Spleen (tissue), 11 donors: ENCODE measurements around the gene TOMM20. TPM values are rescaled to one million over a fixed set of nuclear protein-coding genes. Genes with fewer than 3 reads are reported as not detected.

Source experiments
- DNase-seq: peaks from one replicate; pipeline ENCODE4 v3.0.0-alpha.2; 2020
- H3K27ac ChIP-seq, 8 donors: fragments of 200-600 bp; sonication (generic) in 7 of 8; 1 replicate in 4 of 8; 2 replicates in 4 of 8; pipeline versions ENCODE4 v1.5.0 to v1.8.0; 2016 to 2021; ENCODE audit warnings: inconsistent platforms in 4 of 8, mild to moderate bottlenecking in 4 of 8, moderate library complexity in 1 of 8
- H3K27me3 ChIP-seq, 7 donors: fragments of 200-600 bp; sonication (generic) in 6 of 7; replicated peaks in 1 of 7; 1 replicate in 4 of 7; 2 replicates in 3 of 7; pipeline versions ENCODE4 v1.5.0 to v1.8.0; 2016 to 2021; ENCODE audit warnings: inconsistent platforms in 3 of 7, mild to moderate bottlenecking in 1 of 7
- H3K36me3 ChIP-seq, 6 donors: fragments of 200-600 bp; sonication (generic) in 5 of 6; 1 replicate in 4 of 6; 2 replicates in 2 of 6; pipeline versions ENCODE4 v1.5.0 to v1.8.0; 2016 to 2021; ENCODE audit warnings: inconsistent platforms in 2 of 6
- H3K4me1 ChIP-seq, 6 donors: fragments of 200-600 bp; sonication (generic) in 5 of 6; 1 replicate in 3 of 6; 2 replicates in 3 of 6; pipeline versions ENCODE4 v1.5.0 to v1.8.0; 2016 to 2021; ENCODE audit warnings: inconsistent platforms in 3 of 6
- H3K4me3 ChIP-seq, 8 donors: fragments of 200-600 bp; sonication (generic) in 7 of 8; 1 replicate in 4 of 8; 2 replicates in 4 of 8; pipeline versions ENCODE4 v1.5.0 to v1.8.0; 2016 to 2021; ENCODE audit warnings: inconsistent platforms in 4 of 8, mild to moderate bottlenecking in 4 of 8, moderate library complexity in 2 of 8
- H3K9me3 ChIP-seq, 8 donors: fragments of 200-600 bp; sonication (generic) in 7 of 8; 1 replicate in 4 of 8; 2 replicates in 4 of 8; pipeline versions ENCODE4 v1.5.0 to v1.8.0; 2016 to 2021; ENCODE audit warnings: inconsistent platforms in 4 of 8
- CTCF ChIP-seq, 11 experiments: fragments of 200-600 bp in 7 of 11; fragments of 450-650 bp in 4 of 11; sonication (generic) in 4 of 11; IDR thresholded peaks in 8 of 11; conservative IDR thresholded peaks in 3 of 11; 1 replicate in 7 of 11; 2 replicates in 4 of 11; pipeline versions ENCODE4 v1.4.0 to v1.8.0; 2016 to 2021; ENCODE audit warnings: antibody characterized with exemption in 11 of 11, inconsistent platforms in 4 of 11, mild to moderate bottlenecking in 1 of 11
- POLR2A ChIP-seq, 3 donors: fragments of 450-650 bp; IDR thresholded peaks; one replicate each; pipeline ENCODE4 v1.5.1; 2017; ENCODE audit warnings: antibody characterized with exemption in 3 of 3, mild to moderate bottlenecking in 1 of 3
- POLR2AphosphoS5 ChIP-seq, 3 donors: sonication (generic); formaldehyde crosslinking; IDR thresholded peaks; one replicate each; pipeline ENCODE4 v1.5.1; 2017; ENCODE audit warnings: antibody characterized with exemption in 3 of 3
- WGBS, 5 donors: extraction: QIAGEN DNeasy Blood & Tissue Kit in 3 of 5; methylation state at CpG; one replicate each; pipeline versions ENCODE4 v1.1.5 to v1.1.7; 2013 to 2018; 5-methylcytosine and 5-hydroxymethylcytosine counted together
- intact Hi-C: fragments of 100-400 bp; cut with DNase I; formaldehyde crosslinking; loops from one replicate; pipeline ENCODE4 v1.15.0; 2023; ENCODE audit warnings: low total_unique reads
- polyA plus RNA-seq, 3 donors: library from polyadenylated mRNA; stranded (reverse); fragments of 200-250 nt; gene quantifications; one replicate each; pipeline ENCODE4 v1.2.1, GENCODE V29; 2013
- total RNA-seq, 7 donors: library from RNA; depleted of rRNA in 3 of 7; stranded (reverse); fragments of >200 nt in 3 of 7; fragmentation: NEBNext Ultra II Directional in 4 of 7; extraction: Animal tissue kit (Norgen Biotek cat#: 25700) in 4 of 7; gene quantifications; one replicate each; pipeline versions ENCODE4 v1.1.0 to v1.2.1, GENCODE V29; 2016 to 2021
- donor health status: healthy with polysubstance abuse.
- donor health status: DM: no; HTN: no; CAD: no; lungs with moderate emphysema.
- donor health status: DM: no; HTN: no; CAD: no.
- donor health status: Bipolar disorder and iron deficiency.
- donor health status: healthy.
- donor health status: DM: no; HTN: no; CAD: no.
- donor health status: DM: yes; HTN: yes; CAD: no.

Gene TOMM20
- total and polyA plus RNA-seq, 10 donors, result 46.6 to 79.9 (median 63.0) TPM

GRCh38 chr1:235108185-235108593 lies 20.4 kb downstream of the TOMM20 start:
- no peaks in the 10 kb centered on the region for H3K9me3 ChIP-seq
- H3K27me3 ChIP-seq, result no peaks in the 10 kb centered on the region
- H3K36me3 ChIP-seq, result peaks cover 0 to 66% (median 54%) of the 10 kb centered on the region in 6 donors
- DNase-seq, result no peak
- no peak overlapping the region for H3K4me3 ChIP-seq
- no peak for TF ChIP-seq POLR2A (IDR thresholded peaks at IDR 0.05)
- no peak for TF ChIP-seq POLR2AphosphoS5 (IDR thresholded peaks at IDR 0.05)
- TF ChIP-seq CTCF (IDR thresholded peaks at IDR 0.05 in 8 of 11, conservative IDR thresholded peaks at IDR 0.05 in 3 of 11), result no peak
- H3K27ac ChIP-seq, result no peak overlapping the region
- H3K4me1 ChIP-seq, result peaks cover 0 to 24% (median 13%) of the 10 kb centered on the region in 6 donors
- WGBS, 5 donors, result 88 to 100% (median 96%) methylated on average over 1 of the region's 1 CpG
- intact Hi-C loops, result no loop called here

GRCh38 chr1:235107368-235108184 lies 21.1 kb downstream of the TOMM20 start:
- Histone ChIP-seq H3K36me3 (peaks cover 0 to 60% (median 48%) of the 10 kb centered on the region in 6 donors), H3K27ac (no peak overlapping the region), H3K9me3 (no peaks in the 10 kb centered on the region), H3K4me1 (peaks cover 0 to 24% (median 13%) of the 10 kb centered on the region in 6 donors), H3K27me3 (no peaks in the 10 kb centered on the region), H3K4me3 (no peak overlapping the region)
- intact Hi-C loops, result no loop called here
- DNase-seq, result no peak
- WGBS, 5 donors, result 92 to 97% (median 93%) methylated on average over 16 of the region's 16 CpGs
- TF ChIP-seq POLR2A (IDR thresholded peaks at IDR 0.05), result no peak
- no peak for TF ChIP-seq CTCF (IDR thresholded peaks at IDR 0.05 in 8 of 11, conservative IDR thresholded peaks at IDR 0.05 in 3 of 11)
- no peak for TF ChIP-seq POLR2AphosphoS5 (IDR thresholded peaks at IDR 0.05)

- H3K4me3 ChIP-seq, result no peak overlapping the region
- H3K27me3 ChIP-seq, result no peaks in the 10 kb centered on the region
- DNase-seq, result no peak
- TF ChIP-seq CTCF (IDR thresholded peaks at IDR 0.05 in 8 of 11, conservative IDR thresholded peaks at IDR 0.05 in 3 of 11), result no peak
- no peak for TF ChIP-seq POLR2A (IDR thresholded peaks at IDR 0.05)
- TF ChIP-seq POLR2AphosphoS5 (IDR thresholded peaks at IDR 0.05), result no peak
- H3K9me3 ChIP-seq, result no peaks in the 10 kb centered on the region
- H3K4me1 ChIP-seq, result peaks cover 0 to 24% (median 13%) of the 10 kb centered on the region in 6 donors
- 90 to 95% (median 93%) methylated on average over 4 of the region's 4 CpGs for WGBS, 5 donors
- intact Hi-C loops, result no loop called here
- H3K36me3 ChIP-seq, result peaks cover 0 to 49% (median 37%) of the 10 kb centered on the region in 6 donors
- H3K27ac ChIP-seq, result no peak overlapping the region
These were observed 22.2 kb downstream of the TOMM20 start for GRCh38 chr1:235106457-235106856.
